Prostate gland (tissue), 2 donors: ENCODE data around the gene MAP3K20. TPM values are rescaled to one million over a fixed set of nuclear protein-coding genes. Genes with fewer than 3 reads are reported as not detected.
"Not testable (repeated sequence)": the region's sequence is repeated elsewhere in the genome, so short reads cannot be mapped to it uniquely, and the experiment has no call there.

Experiments
- DNase-seq: peaks from one replicate; pipeline ENCODE4 v3.0.0-alpha.2; 2019; ENCODE audit warnings: low spot score
- H3K27ac ChIP-seq, 2 donors: fragments of 200-600 bp; sonication (generic); 2 replicates each; pipeline ENCODE4 v1.5.1; 2017 to 2019
- H3K27me3 ChIP-seq: fragments of 200-600 bp; sonication (generic); replicated peaks from 2 replicates; pipeline ENCODE4 v1.5.1; 2019; ENCODE audit not compliant: insufficient read depth
- H3K36me3 ChIP-seq, 2 donors: fragments of 200-600 bp; sonication (generic); 1 replicate in 1 of 2; 2 replicates in 1 of 2; pipeline versions ENCODE4 v1.5.1 to v1.8.1; 2017 to 2019
- H3K4me1 ChIP-seq: fragments of 200-600 bp; sonication (generic); replicated peaks from 2 replicates; pipeline ENCODE4 v1.5.1; 2019
- H3K4me3 ChIP-seq, 2 donors: fragments of 200-600 bp; sonication (generic); 2 replicates each; pipeline ENCODE4 v1.5.1; 2017 to 2019
- H3K9me3 ChIP-seq: fragments of 200-600 bp; sonication (generic); 2 replicates; pipeline ENCODE4 v1.5.1; 2017
- CTCF ChIP-seq, 4 experiments: fragments of 200-600 bp in 2 of 4; fragments of 450-650 bp in 2 of 4; sonication (generic) in 2 of 4; IDR thresholded peaks; 1 replicate in 3 of 4; 2 replicates in 1 of 4; pipeline ENCODE4 v1.5.1; 2016 to 2019; ENCODE audit warnings: antibody characterized with exemption in 4 of 4, mild to moderate bottlenecking in 2 of 4, moderate library complexity in 2 of 4
- POLR2A ChIP-seq: fragments of 450-650 bp; IDR thresholded peaks from one replicate; pipeline ENCODE4 v1.6.1; 2016; ENCODE audit warnings: antibody characterized with exemption, mild to moderate bottlenecking
- POLR2AphosphoS5 ChIP-seq: sonication (generic); formaldehyde crosslinking; IDR thresholded peaks from one replicate; pipeline ENCODE4 v1.6.1; 2017; ENCODE audit warnings: antibody characterized with exemption
- WGBS: methylation state at CpG from one replicate; pipeline ENCODE4 v1.1.5; 2018; 5-methylcytosine and 5-hydroxymethylcytosine counted together
- intact Hi-C: fragments of 100-400 bp; cut with DNase I; formaldehyde crosslinking; loops from one replicate; pipeline ENCODE4 v1.14.2; 2022
- total RNA-seq, 2 donors: library from RNA; depleted of rRNA; stranded (reverse); fragments of >200 nt; gene quantifications; one replicate each; pipeline ENCODE4 v1.1.0, GENCODE V29; 2016

Gene MAP3K20
- total RNA-seq, 2 donors from 2014 or later, result 28.9 to 48.8 TPM

GRCh38 chr2:173090973-173091660 is 15.5 kb downstream of the MAP3K20 start:
- WGBS, result 67% methylated on average over 10 of the region's 10 CpGs
- Histone ChIP-seq H3K27ac (peak overlapping the region; percentile 21 to 53), H3K27me3 (no peaks in the 10 kb centered on the region), H3K36me3 (no peaks in the 10 kb centered on the region), H3K4me1 (no peaks in the 10 kb centered on the region), H3K4me3 (no peak overlapping the region), H3K9me3 (no peaks in the 10 kb centered on the region)
- TF ChIP-seq POLR2AphosphoS5 (peak; percentile 20), CTCF (IDR thresholded peaks at IDR 0.05) (no peak)
- DNase-seq, result no peak
- intact Hi-C loops, result loop anchor here (5.0 kb wide), 1 partner anchor 116 kb away; no protein-coding TSS in a partner anchor

GRCh38 chr2:173091910-173092309 is 16.3 kb downstream of the MAP3K20 start:
- Histone ChIP-seq H3K27ac (peak overlapping the region; percentile 21 to 53), H3K27me3 (no peaks in the 10 kb centered on the region), H3K4me3 (no peak overlapping the region), H3K9me3 (no peaks in the 10 kb centered on the region), H3K4me1 (no peaks in the 10 kb centered on the region), H3K36me3 (no peaks in the 10 kb centered on the region)
- no peak for TF ChIP-seq POLR2AphosphoS5
- intact Hi-C loops, result loop anchor here (5.0 kb wide), 1 partner anchor 115 kb away; no protein-coding TSS in a partner anchor
- DNase-seq, result no peak
- WGBS, result 97% methylated on average over 4 of the region's 4 CpGs

- 67% methylated on average over 3 of the region's 3 CpGs for WGBS
- no peaks in the 10 kb centered on the region for H3K27me3 ChIP-seq
- TF ChIP-seq POLR2AphosphoS5 (no peak), CTCF (IDR thresholded peaks at IDR 0.05) (no peak), POLR2A (no peak)
- H3K27ac ChIP-seq, result no peak overlapping the region
- no peaks in the 10 kb centered on the region for H3K9me3 ChIP-seq
- intact Hi-C loops, result loop anchor here (5.0 kb wide), 1 partner anchor 114 kb away; no protein-coding TSS in a partner anchor
- H3K4me3 ChIP-seq, result no peak overlapping the region
- no peaks in the 10 kb centered on the region for H3K36me3 ChIP-seq
- DNase-seq, result no peak
- no peaks in the 10 kb centered on the region for H3K4me1 ChIP-seq
Observed at GRCh38 chr2:173092844-173093402, 17.3 kb downstream of the MAP3K20 start.

- H3K9me3 ChIP-seq, H3K36me3 ChIP-seq, H3K27ac ChIP-seq, DNase-seq, H3K4me1 ChIP-seq, H3K27me3 ChIP-seq, H3K4me3 ChIP-seq: not testable (repeated sequence)
- 61% methylated on average over 2 of the region's 2 CpGs for WGBS
- intact Hi-C loops, result loop anchor here (5.0 kb wide), 1 partner anchor 114 kb away; no protein-coding TSS in a partner anchor
Observed at GRCh38 chr2:173093617-173094016, 18.0 kb downstream of the MAP3K20 start.

- Histone ChIP-seq H3K27ac (no peak overlapping the region), H3K36me3 (no peaks in the 10 kb centered on the region), H3K4me3 (no peak overlapping the region), H3K27me3 (no peaks in the 10 kb centered on the region), H3K4me1 (no peaks in the 10 kb centered on the region), H3K9me3 (no peaks in the 10 kb centered on the region)
- 82% methylated on average over 1 of the region's 1 CpG for WGBS
- no peak for DNase-seq
- intact Hi-C loops, result loop anchor here (5.0 kb wide), 1 partner anchor 113 kb away; no protein-coding TSS in a partner anchor
- TF ChIP-seq POLR2A (no peak), POLR2AphosphoS5 (no peak), CTCF (IDR thresholded peaks at IDR 0.05) (no peak)
Observed at GRCh38 chr2:173094731-173095130, 19.1 kb downstream of the MAP3K20 start.

GRCh38 chr2:173095356-173095755 is 19.7 kb downstream of the MAP3K20 start:
- Histone ChIP-seq H3K27me3 (no peaks in the 10 kb centered on the region), H3K9me3 (no peaks in the 10 kb centered on the region), H3K4me1 (no peaks in the 10 kb centered on the region), H3K4me3 (no peak overlapping the region), H3K36me3 (no peaks in the 10 kb centered on the region), H3K27ac (no peak overlapping the region)
- TF ChIP-seq CTCF (IDR thresholded peaks at IDR 0.05), result no peak
- TF ChIP-seq POLR2AphosphoS5, result no peak
- no peak for TF ChIP-seq POLR2A
- DNase-seq, result no peak
- 97% methylated on average over 1 of the region's 1 CpG for WGBS
- intact Hi-C loops, result no loop called here
